Measurements from ENCODE around the gene ZNF276. TPM values are rescaled to one million over a fixed set of nuclear protein-coding genes. Genes with fewer than 3 reads are reported as not detected.
"Not testable (repeated sequence)": the region's sequence is repeated elsewhere in the genome, so short reads cannot be mapped to it uniquely, and the experiment has no call there.

ZNF276 gene
- total RNA-seq (10 to 100 TPM; 11.8 to 35.0 (median 21.8) TPM), polyA plus RNA-seq (10 to 100 TPM in 2 of 3 donors, 1 to 10 TPM in 1; 9.3 to 84.5 (median 76.0) TPM)
- long read RNA-seq, donor 1, result 0 reads
- long read RNA-seq, donor 2, partial matches to known transcripts, result 0 of 1 reads
- long read RNA-seq, donor 2, other reads (novel, unspliced or antisense), result 0 of 1 reads
- long read RNA-seq, donor 3, result 0 reads
- long read RNA-seq, donor 4, result 0 reads
- long read RNA-seq, donor 5, full-length matches to known transcripts, result 13 of 59 reads
- long read RNA-seq, donor 5, partial matches to known transcripts, result 20 of 59 reads
- long read RNA-seq, donor 5, other reads (novel, unspliced or antisense), result 26 of 59 reads
- long read RNA-seq, donor 6, partial matches to known transcripts, result 1 of 2 reads
- long read RNA-seq, donor 6, other reads (novel, unspliced or antisense), result 1 of 2 reads
- long read RNA-seq, donor 7, partial matches to known transcripts, result 0 of 2 reads
- long read RNA-seq, donor 7, other reads (novel, unspliced or antisense), result 0 of 2 reads
- long read RNA-seq, donor 8, partial matches to known transcripts, result 0 of 1 reads
- long read RNA-seq, donor 8, other reads (novel, unspliced or antisense), result 0 of 1 reads
- long read RNA-seq, donor 9, full-length matches to known transcripts, result 1 of 1 reads
- long read RNA-seq, donor 9, partial matches to known transcripts, result 0 of 1 reads
- long read RNA-seq, donor 9, other reads (novel, unspliced or antisense), result 0 of 1 reads
- long read RNA-seq, donor 10, result 0 reads

GRCh38 chr16:89720813-89721545 is at the start of gene ZNF276, which contains the start of gene VPS9D1:
ZNF276 (plus strand) TSS chr16:89721537; CDS start chr16:89721641, 104 bp downstream.
VPS9D1 (minus strand) TSS chr16:89720898; CDS start chr16:89720861, 37 bp downstream.
- peaks cover 26 to 46% of the 10 kb centered on the region in 2 donors for H3K4me1 ChIP-seq (replicated peaks in 1 of 2)
- WGBS, 4 donors, result 0% methylated on average over 86 to 100 of the region's 103 CpGs; no CpG with 5 or more reads in 2 of the 4 donors
- intact Hi-C loops (cut with DNase I), result no loop called here
- no peaks in the 10 kb centered on the region for H3K9me3 ChIP-seq (replicated peaks in 1 of 3)
- H3K4me3 ChIP-seq, result peak within 1 kb of the TSS; percentile 47 to 100 (median 86)
- peaks cover 0 to 27% of the 10 kb centered on the region in 2 donors for H3K36me3 ChIP-seq (replicated peaks in 1 of 2)
- TF ChIP-seq, protein P1, sequence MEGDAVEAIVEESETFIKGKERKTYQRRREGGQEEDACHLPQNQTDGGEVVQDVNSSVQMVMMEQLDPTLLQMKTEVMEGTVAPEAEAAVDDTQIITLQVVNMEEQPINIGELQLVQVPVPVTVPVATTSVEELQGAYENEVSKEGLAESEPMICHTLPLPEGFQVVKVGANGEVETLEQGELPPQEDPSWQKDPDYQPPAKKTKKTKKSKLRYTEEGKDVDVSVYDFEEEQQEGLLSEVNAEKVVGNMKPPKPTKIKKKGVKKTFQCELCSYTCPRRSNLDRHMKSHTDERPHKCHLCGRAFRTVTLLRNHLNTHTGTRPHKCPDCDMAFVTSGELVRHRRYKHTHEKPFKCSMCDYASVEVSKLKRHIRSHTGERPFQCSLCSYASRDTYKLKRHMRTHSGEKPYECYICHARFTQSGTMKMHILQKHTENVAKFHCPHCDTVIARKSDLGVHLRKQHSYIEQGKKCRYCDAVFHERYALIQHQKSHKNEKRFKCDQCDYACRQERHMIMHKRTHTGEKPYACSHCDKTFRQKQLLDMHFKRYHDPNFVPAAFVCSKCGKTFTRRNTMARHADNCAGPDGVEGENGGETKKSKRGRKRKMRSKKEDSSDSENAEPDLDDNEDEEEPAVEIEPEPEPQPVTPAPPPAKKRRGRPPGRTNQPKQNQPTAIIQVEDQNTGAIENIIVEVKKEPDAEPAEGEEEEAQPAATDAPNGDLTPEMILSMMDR (IDR thresholded peaks at IDR 0.05), result no peak
- TF ChIP-seq POLR2A (IDR thresholded peaks at IDR 0.05), result peak; percentile 5 to 19
- peak within 1 kb of the TSS; percentile 92 to 99 (median 96) for H3K27ac ChIP-seq
- H3K27me3 ChIP-seq, result no peaks in the 10 kb centered on the region
- peak; percentile 73 to 91 (median 87) for DNase-seq

GRCh38 chr16:89671565-89671964 is 49.8 kb upstream of the ZNF276 start:
- DNase-seq; H3K9me3 ChIP-seq (replicated peaks in 1 of 3); H3K27ac ChIP-seq; H3K4me1 ChIP-seq (replicated peaks in 1 of 2); intact Hi-C loops (cut with DNase I); H3K4me3 ChIP-seq; H3K36me3 ChIP-seq (replicated peaks in 1 of 2); H3K27me3 ChIP-seq: not testable (repeated sequence)
- 84 to 92% (median 91%) methylated on average over 4 of the region's 4 CpGs for WGBS, 4 donors

DNA sequence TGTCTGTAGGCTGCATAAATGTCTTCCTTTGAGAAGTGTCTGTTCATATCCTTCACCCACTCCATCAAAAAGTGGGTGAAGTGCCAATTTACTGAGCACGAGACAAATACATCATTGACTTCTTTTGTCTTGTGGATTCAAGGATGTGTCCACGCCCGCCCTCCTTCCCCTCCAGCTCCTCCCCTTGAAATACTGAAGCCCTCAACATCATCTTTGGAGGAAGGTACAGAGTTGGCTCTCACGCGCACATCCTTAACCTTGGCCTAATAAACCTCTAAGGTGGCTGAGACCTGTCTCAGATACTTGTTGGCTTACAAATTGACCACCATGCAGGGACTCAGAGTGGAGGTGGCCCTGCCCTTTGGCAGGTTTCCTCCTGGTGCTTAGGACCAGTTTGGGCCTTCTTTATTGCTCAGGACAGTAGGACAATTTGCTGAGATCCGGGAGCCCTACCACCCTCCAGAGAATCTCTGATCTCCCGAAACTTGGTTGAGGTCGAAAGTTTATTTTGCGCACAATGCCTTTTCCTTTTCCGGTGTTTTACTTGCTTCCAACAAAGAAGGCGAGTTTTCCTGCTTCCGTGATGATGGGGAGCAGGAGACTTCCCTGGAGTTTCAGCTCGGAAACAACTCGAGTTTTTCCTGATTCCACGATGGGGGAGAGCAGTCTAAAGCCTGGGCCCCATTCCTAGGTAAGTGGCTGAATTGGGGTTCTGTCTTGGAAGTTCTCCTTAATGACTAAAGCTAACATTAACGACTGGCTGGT is 49.0 kb upstream of the ZNF276 start:
- TF ChIP-seq, protein P1 (IDR thresholded peaks at IDR 0.05), result no peak
- 81 to 87% (median 84%) methylated on average over 15 to 16 of the region's 16 CpGs for WGBS, 4 donors
- H3K4me3 ChIP-seq, result no peak overlapping the region
- no peak for DNase-seq
- no peaks in the 10 kb centered on the region for H3K27me3 ChIP-seq
- H3K27ac ChIP-seq, result no peak overlapping the region
- no peaks in the 10 kb centered on the region for H3K36me3 ChIP-seq (replicated peaks in 1 of 2)
- no peaks in the 10 kb centered on the region for H3K9me3 ChIP-seq (replicated peaks in 1 of 3)
- no peaks in the 10 kb centered on the region for H3K4me1 ChIP-seq (replicated peaks in 1 of 2)
- intact Hi-C loops (cut with DNase I), result no loop called here

DNA sequence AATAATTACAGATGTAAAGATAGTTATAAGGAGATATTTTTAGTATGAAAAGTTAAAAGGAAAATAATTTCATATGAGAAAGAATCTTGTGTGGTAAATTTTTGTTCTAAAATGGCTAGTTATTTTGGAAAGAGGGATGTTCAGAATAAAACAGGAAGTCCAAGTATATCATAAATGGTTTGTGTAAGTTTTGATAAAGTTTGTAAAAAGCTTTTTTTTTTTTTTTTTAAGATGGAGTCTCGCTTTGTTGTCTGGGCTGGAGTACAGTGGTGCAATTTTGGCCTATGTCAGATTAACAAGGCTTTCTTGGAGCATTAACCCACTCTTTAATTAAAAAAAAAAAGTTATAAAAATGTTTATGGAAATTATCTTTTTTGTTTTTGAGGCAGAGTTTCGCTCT is 43.1 kb upstream of the ZNF276 start:
- intact Hi-C loops (cut with DNase I), result no loop called here
- TF ChIP-seq POLR2A (IDR thresholded peaks at IDR 0.05), result no peak
- TF ChIP-seq, protein P1 (IDR thresholded peaks at IDR 0.05), result no peak

More for the DNA sequence above, 43.1 kb upstream of the ZNF276 start:
- no peak overlapping the region for H3K27ac ChIP-seq
- WGBS, 4 donors, result 89 to 100% (median 98%) methylated on average over 2 of the region's 2 CpGs
- no peak overlapping the region for H3K4me3 ChIP-seq
- no peaks in the 10 kb centered on the region for H3K9me3 ChIP-seq (replicated peaks in 1 of 3)
- no peaks in the 10 kb centered on the region for H3K27me3 ChIP-seq
- no peaks in the 10 kb centered on the region for H3K36me3 ChIP-seq (replicated peaks in 1 of 2)
- H3K4me1 ChIP-seq (replicated peaks in 1 of 2), result no peaks in the 10 kb centered on the region
- DNase-seq, result no peak

Data from adrenal gland (tissue), 19 donors.